Peyer's patch (tissue), 4 donors: ENCODE results near the gene DOCK1.
"Not testable (repeated sequence)": the region's sequence is repeated elsewhere in the genome, so short reads cannot be mapped to it uniquely, and the experiment has no call there.

Experiments
- POLR2A ChIP-seq, 2 donors: fragments of 450-650 bp; IDR thresholded peaks; one replicate each; pipeline ENCODE4 v1.5.1; 2017; ENCODE audit warnings: antibody characterized with exemption in 2 of 2, mild to moderate bottlenecking in 2 of 2, moderate library complexity in 2 of 2
- TF ChIP-seq, protein P1 (sequence below), 6 experiments: fragments of 450-650 bp in 4 of 6; fragments of 200-600 bp in 2 of 6; sonication (generic) in 1 of 6; IDR thresholded peaks; one replicate each; pipeline ENCODE4 v1.5.1; 2017 to 2019; ENCODE audit warnings: antibody characterized with exemption in 6 of 6, mild to moderate bottlenecking in 3 of 6, moderate library complexity in 1 of 6

DNA sequence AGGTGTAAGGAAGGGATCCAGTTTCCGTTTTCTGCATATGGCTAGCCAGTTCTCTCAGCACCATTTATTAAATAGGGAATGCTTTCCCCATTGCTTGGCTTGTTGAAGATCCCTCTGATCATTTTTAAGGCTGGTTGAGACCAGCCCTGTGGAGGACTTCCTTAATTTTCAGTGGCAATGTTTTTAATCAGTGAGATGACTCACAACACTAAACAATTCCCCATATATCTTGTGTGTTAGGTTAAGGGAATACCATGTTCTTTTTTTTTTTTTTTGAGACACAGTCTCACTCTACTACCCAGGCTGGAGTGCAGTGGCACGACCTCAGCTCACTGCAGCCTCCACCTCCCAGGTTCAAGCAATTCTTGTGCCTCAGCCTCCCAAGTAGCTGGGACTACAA is 404.4 kb downstream of the DOCK1 start:
- TF ChIP-seq, protein P1, sequence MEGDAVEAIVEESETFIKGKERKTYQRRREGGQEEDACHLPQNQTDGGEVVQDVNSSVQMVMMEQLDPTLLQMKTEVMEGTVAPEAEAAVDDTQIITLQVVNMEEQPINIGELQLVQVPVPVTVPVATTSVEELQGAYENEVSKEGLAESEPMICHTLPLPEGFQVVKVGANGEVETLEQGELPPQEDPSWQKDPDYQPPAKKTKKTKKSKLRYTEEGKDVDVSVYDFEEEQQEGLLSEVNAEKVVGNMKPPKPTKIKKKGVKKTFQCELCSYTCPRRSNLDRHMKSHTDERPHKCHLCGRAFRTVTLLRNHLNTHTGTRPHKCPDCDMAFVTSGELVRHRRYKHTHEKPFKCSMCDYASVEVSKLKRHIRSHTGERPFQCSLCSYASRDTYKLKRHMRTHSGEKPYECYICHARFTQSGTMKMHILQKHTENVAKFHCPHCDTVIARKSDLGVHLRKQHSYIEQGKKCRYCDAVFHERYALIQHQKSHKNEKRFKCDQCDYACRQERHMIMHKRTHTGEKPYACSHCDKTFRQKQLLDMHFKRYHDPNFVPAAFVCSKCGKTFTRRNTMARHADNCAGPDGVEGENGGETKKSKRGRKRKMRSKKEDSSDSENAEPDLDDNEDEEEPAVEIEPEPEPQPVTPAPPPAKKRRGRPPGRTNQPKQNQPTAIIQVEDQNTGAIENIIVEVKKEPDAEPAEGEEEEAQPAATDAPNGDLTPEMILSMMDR (IDR thresholded peaks at IDR 0.05), result not testable (repeated sequence)
- TF ChIP-seq POLR2A (IDR thresholded peaks at IDR 0.05), result not testable (repeated sequence)
